A673 (cell line): Measurements from ENCODE around the gene LCA5L.

Source experiments
- CTCF ChIP-seq: fragments of 300-800, 200-600 bp; sonication (generic); conservative IDR thresholded peaks from 2 replicates; pipeline ENCODE4 v1.5.1; 2017; ENCODE audit warnings: low read depth, mild to moderate bottlenecking, antibody characterized with exemption, low read length, moderate library complexity, mixed read lengths
- EZH2 ChIP-seq: fragments of 200-600 bp; sonication (generic); IDR thresholded peaks from 2 replicates; pipeline ENCODE4 v1.6.1; 2017; ENCODE audit warnings: borderline replicate concordance, low read depth, mild to moderate bottlenecking, mixed read lengths, antibody characterized with exemption, low read length; ENCODE audit not compliant: poor library complexity, severe bottlenecking

- TF ChIP-seq CTCF: no peak
- TF ChIP-seq EZH2: no peak
Measured at GRCh38 chr21:39452970-39453342, 7.4 kb upstream of the LCA5L start.
